SU-DHL-6 (cell line): Measurements from ENCODE around the gene TTLL9.

Experiments used
- H2AFZ ChIP-seq: fragments of 200-600 bp; sonication (generic); 2 replicates; pipeline ENCODE4 v1.6.1; 2014; ENCODE audit warnings: low read depth, mild to moderate bottlenecking, moderate library complexity, mixed read lengths, antibody characterized with exemption, low read length; ENCODE audit not compliant: severe bottlenecking
- H3F3A ChIP-seq: fragments of 200-600 bp; shearing (Covaris generic); 2 replicates; pipeline ENCODE4 v1.6.0; 2016; ENCODE audit warnings: antibody characterized with exemption, mild to moderate bottlenecking; ENCODE audit not compliant: insufficient read depth
- H3K27ac ChIP-seq: fragments of 200-600 bp; sonication (generic); 2 replicates; pipeline ENCODE4 v1.5.1; 2016; ENCODE audit warnings: low read depth, mild to moderate bottlenecking, low read length, moderate library complexity, mixed read lengths
- H3K27me3 ChIP-seq: fragments of 200-600 bp; sonication (generic), shearing (Covaris generic); 2 replicates; pipeline ENCODE4 v1.6.0; 2014; ENCODE audit warnings: mild to moderate bottlenecking, low read length
- H3K36me3 ChIP-seq: fragments of 200-600 bp; sonication (generic); 2 replicates; pipeline ENCODE4 v1.6.1; 2014; ENCODE audit warnings: mild to moderate bottlenecking, low read length, mixed read lengths
- H3K4me2 ChIP-seq: fragments of 300-600, 200-600 bp; shearing (Covaris generic), sonication (generic); 2 replicates; pipeline ENCODE4 v1.6.0; 2014; ENCODE audit warnings: low read length, low read depth, mild to moderate bottlenecking; ENCODE audit not compliant: poor library complexity, severe bottlenecking
- H3K4me3 ChIP-seq: fragments of 200-600 bp; sonication (generic); 2 replicates; pipeline ENCODE4 v1.5.1; 2014; ENCODE audit warnings: antibody characterized with exemption, low read length, mild to moderate bottlenecking, mixed read lengths; ENCODE audit not compliant: insufficient read depth, poor library complexity, severe bottlenecking
- H3K79me2 ChIP-seq: fragments of 200-600 bp; sonication (generic); 2 replicates; pipeline ENCODE4 v1.6.1; 2014; ENCODE audit warnings: mild to moderate bottlenecking, low read length, moderate library complexity; ENCODE audit not compliant: insufficient read depth
- H3K9ac ChIP-seq: fragments of 200-600 bp; sonication (generic); 2 replicates; pipeline ENCODE4 v1.7.0; 2014; ENCODE audit warnings: mild to moderate bottlenecking, low read length
- H3K9me2 ChIP-seq: fragments of 200-600 bp; sonication (generic); replicated peaks from 2 replicates; pipeline ENCODE4 v1.6.1; 2014; ENCODE audit warnings: low read length; ENCODE audit not compliant: insufficient read depth
- H3K9me3 ChIP-seq: fragments of 200-600 bp; sonication (generic); 2 replicates; pipeline ENCODE4 v1.6.1; 2014; ENCODE audit warnings: low read length, mixed read lengths; ENCODE audit not compliant: insufficient read depth
- H4K20me1 ChIP-seq: fragments of 200-600 bp; sonication (generic); 2 replicates; pipeline ENCODE4 v1.6.1; 2014; ENCODE audit warnings: low read depth, mild to moderate bottlenecking, antibody characterized with exemption, low read length, moderate library complexity, mixed read lengths
- EZH2phosphoT487 ChIP-seq: fragments of 200-600 bp; sonication (generic), shearing (Covaris generic); conservative IDR thresholded peaks from 2 replicates; pipeline ENCODE4 v1.6.1; 2018; ENCODE audit warnings: mild to moderate bottlenecking, antibody characterized with exemption, low read length, moderate library complexity, mixed read lengths
- TF ChIP-seq, protein P1 (sequence below): fragments of 200-600 bp; sonication (generic); IDR thresholded peaks from one replicate; pipeline ENCODE4 v1.5.1; 2017; ENCODE audit warnings: antibody characterized with exemption, mild to moderate bottlenecking, low read length, moderate library complexity; ENCODE audit not compliant: insufficient read depth, poor library complexity, severe bottlenecking

The TTLL9 gene

DNA sequence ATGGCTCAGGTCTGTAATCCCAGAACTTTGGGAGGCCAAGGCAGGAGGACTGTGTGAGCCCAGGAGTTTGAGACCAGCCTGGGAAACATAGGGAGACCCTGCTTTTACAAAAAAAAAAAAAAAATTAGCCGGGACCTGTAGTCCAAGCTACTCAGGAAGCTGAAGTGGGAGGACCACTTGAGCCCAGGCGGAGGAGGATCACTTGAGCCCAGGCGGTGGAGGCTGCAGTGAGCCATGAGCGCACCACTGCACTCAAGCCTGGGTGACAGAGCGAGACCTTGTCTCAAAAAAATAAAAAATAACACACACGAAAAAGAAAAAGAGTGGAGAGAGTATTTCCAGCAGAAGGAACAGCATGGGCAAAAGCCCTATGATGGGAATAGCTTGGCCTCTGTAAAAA is 2.0 kb downstream of the TTLL9 start:
- H3K9me3 ChIP-seq = no peaks in the 10 kb centered on the region
- H3F3A ChIP-seq = no peaks in the 10 kb centered on the region
- H2AFZ ChIP-seq = no peak overlapping the region
- no peak overlapping the region for H3K27ac ChIP-seq
- no peaks in the 10 kb centered on the region for H3K27me3 ChIP-seq
- H3K4me3 ChIP-seq = no peak overlapping the region
- H3K79me2 ChIP-seq = no peaks in the 10 kb centered on the region
- H3K36me3 ChIP-seq = no peaks in the 10 kb centered on the region
- no peak overlapping the region for H3K4me2 ChIP-seq
- no peaks in the 10 kb centered on the region for H3K9me2 ChIP-seq
- TF ChIP-seq EZH2phosphoT487 = no peak
- TF ChIP-seq, protein P1, sequence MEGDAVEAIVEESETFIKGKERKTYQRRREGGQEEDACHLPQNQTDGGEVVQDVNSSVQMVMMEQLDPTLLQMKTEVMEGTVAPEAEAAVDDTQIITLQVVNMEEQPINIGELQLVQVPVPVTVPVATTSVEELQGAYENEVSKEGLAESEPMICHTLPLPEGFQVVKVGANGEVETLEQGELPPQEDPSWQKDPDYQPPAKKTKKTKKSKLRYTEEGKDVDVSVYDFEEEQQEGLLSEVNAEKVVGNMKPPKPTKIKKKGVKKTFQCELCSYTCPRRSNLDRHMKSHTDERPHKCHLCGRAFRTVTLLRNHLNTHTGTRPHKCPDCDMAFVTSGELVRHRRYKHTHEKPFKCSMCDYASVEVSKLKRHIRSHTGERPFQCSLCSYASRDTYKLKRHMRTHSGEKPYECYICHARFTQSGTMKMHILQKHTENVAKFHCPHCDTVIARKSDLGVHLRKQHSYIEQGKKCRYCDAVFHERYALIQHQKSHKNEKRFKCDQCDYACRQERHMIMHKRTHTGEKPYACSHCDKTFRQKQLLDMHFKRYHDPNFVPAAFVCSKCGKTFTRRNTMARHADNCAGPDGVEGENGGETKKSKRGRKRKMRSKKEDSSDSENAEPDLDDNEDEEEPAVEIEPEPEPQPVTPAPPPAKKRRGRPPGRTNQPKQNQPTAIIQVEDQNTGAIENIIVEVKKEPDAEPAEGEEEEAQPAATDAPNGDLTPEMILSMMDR = no peak
- no peak overlapping the region for H3K9ac ChIP-seq
- no peaks in the 10 kb centered on the region for H4K20me1 ChIP-seq

DNA sequence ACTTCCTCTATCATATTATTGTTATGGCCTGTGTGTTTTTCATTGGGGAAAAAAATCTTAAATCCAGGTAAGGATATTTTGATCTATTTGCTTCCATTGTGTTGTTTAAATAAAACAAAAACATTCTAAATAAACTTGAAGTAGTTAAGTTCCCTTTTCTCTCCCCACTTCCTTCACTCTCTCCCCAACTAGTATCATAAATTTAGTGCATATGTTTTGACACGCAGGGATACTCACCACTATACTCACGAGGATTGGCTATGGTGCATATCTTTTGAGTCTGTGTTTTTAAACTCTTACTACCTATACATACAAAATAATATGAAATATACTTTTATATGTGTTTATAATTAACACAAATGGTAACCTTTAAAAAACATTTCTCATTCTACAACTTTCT is 5.2 kb downstream of the TTLL9 start:
- H3K27me3 ChIP-seq = no peaks in the 10 kb centered on the region
- no peaks in the 10 kb centered on the region for H3K9me3 ChIP-seq
- no peaks in the 10 kb centered on the region; the same call in 1 of the 2 replicates for H3F3A ChIP-seq
- H3K36me3 ChIP-seq = no peaks in the 10 kb centered on the region
- H2AFZ ChIP-seq = no peak overlapping the region
- TF ChIP-seq, protein P1 = no peak
- TF ChIP-seq EZH2phosphoT487 = no peak
- no peak overlapping the region for H3K4me2 ChIP-seq
- no peak overlapping the region for H3K27ac ChIP-seq
- no peaks in the 10 kb centered on the region for H3K9me2 ChIP-seq
- no peak overlapping the region for H3K9ac ChIP-seq
- no peaks in the 10 kb centered on the region for H4K20me1 ChIP-seq
- H3K79me2 ChIP-seq = no peaks in the 10 kb centered on the region
- no peak overlapping the region for H3K4me3 ChIP-seq

DNA sequence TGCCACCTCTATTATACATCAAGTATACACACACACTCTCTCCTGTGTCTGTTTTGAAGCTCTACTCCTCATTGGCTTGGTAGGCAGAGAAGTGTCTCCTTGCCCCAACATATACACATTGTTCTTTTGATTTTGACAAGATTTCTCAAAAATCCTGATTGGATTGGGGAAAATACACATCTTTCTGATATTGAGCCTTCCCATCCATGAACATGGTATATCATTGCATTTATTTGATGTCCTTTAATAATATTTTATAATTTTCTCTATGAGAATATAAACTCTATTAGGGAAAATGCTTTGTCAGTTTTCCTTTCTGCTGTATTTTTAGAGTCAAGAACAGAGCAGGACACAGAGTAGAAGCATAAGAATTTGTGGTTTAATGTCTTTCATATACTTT is 7.2 kb downstream of the TTLL9 start:
- Histone ChIP-seq H3K4me3 (no peak overlapping the region), H3K36me3 (no peaks in the 10 kb centered on the region), H3K27me3 (no peaks in the 10 kb centered on the region), H2AFZ (no peak overlapping the region), H3K79me2 (no peaks in the 10 kb centered on the region), H3K9ac (no peak overlapping the region), H3K27ac (no peak overlapping the region), H3K4me2 (no peak overlapping the region), H4K20me1 (no peaks in the 10 kb centered on the region), H3K9me3 (no peaks in the 10 kb centered on the region), H3K9me2 (no peaks in the 10 kb centered on the region), H3F3A (no peaks in the 10 kb centered on the region; the same call in 1 of the 2 replicates)
- TF ChIP-seq, protein P1 = no peak
- TF ChIP-seq EZH2phosphoT487 = no peak
